Measurements from ENCODE around the gene CCDC88C.

Gene CCDC88C

GRCh38 chr14:91367173-91368171 is 50.1 kb downstream of the CCDC88C start:
- DNase-seq (ENCODE audit: low spot score), result peak; percentile 96

GRCh38 chr14:91366749-91367148 is 50.9 kb downstream of the CCDC88C start:
- no peak for DNase-seq (ENCODE audit: low spot score)

GRCh38 chr14:91365552-91365951 is 52.1 kb downstream of the CCDC88C start:
- DNase-seq (ENCODE audit: low spot score), result no peak

GRCh38 chr14:91364524-91365270 is 52.9 kb downstream of the CCDC88C start:
- no peak for DNase-seq (ENCODE audit: low spot score)

GRCh38 chr14:91363776-91364523 is 53.7 kb downstream of the CCDC88C start:
- peak; percentile 89 for DNase-seq (ENCODE audit: low spot score)

DNA sequence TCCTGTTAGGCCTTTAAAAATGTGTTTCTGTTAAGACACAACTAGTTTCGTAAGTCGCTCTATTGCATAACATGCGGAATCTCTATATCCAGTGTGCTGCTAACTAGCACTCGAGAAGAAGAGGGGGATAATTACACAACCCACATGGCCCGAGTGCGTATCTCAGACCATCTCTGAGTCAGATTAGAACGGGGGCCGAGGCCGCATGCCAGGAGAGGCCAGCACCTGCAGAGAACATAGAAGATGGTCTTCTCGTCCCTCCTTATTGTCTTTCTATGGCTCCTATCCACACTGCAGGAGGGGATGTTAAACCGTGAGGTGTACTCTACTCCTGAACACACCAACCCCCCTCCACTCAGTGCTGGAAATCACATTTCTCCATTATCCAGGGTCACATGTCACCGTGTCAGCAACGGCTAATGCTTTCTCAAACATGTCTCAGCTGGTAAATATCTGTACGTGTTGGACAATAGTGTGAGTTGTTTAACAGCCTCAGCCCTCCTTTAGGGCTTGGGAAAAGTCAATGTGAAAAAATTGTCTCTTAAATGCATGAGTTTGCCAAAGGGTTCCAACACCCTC is 56.3 kb downstream of the CCDC88C start:
- no peak for DNase-seq (ENCODE audit: low spot score)

- no peak for DNase-seq (ENCODE audit: low spot score)
Observed at GRCh38 chr14:91360490-91361232, 57.0 kb downstream of the CCDC88C start.

DNA sequence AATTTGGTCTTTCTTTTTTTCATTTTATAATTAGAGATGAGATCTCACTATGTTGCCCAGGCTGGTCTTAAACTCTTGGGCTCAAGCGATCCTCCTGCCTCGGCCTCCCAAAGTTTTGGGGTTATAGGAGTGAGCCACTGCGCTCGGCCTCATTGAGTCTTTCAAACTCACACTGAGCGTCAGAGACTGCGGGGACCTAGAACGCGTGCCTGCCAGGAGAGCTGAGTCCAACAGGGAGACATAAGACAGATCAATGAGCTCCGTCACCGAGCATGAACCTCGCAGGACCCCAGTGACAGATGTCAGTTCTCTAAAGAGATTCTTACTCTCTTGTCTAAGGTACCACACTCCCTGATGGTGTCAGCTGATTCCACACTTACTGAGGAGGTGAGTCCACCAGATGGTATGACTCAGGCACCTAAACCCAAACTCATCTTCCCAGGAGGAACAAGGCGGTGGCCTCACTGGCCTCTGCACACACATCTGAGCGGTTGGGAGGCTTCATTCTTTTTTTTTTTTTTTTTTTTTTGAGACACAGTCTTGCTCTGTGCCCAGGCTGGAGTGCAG is 58.9 kb downstream of the CCDC88C start:
- DNase-seq (ENCODE audit: low spot score), result no peak

DNA sequence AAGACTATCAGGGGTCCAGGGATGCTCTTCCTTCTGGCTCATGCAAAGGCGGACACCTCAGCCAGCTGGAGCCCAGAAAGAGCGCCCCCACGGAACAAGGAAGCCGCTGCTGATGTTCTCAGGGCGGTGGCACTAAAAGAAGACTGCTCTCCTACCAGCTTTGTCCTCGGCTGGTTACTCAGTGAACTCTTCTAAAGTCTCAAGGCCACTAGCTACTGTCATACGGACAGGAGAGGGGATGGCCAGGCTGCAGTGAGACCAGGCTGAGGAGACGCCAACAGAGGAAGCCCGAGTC is 59.6 kb downstream of the CCDC88C start:
- DNase-seq (ENCODE audit: low spot score), result no peak

DNA sequence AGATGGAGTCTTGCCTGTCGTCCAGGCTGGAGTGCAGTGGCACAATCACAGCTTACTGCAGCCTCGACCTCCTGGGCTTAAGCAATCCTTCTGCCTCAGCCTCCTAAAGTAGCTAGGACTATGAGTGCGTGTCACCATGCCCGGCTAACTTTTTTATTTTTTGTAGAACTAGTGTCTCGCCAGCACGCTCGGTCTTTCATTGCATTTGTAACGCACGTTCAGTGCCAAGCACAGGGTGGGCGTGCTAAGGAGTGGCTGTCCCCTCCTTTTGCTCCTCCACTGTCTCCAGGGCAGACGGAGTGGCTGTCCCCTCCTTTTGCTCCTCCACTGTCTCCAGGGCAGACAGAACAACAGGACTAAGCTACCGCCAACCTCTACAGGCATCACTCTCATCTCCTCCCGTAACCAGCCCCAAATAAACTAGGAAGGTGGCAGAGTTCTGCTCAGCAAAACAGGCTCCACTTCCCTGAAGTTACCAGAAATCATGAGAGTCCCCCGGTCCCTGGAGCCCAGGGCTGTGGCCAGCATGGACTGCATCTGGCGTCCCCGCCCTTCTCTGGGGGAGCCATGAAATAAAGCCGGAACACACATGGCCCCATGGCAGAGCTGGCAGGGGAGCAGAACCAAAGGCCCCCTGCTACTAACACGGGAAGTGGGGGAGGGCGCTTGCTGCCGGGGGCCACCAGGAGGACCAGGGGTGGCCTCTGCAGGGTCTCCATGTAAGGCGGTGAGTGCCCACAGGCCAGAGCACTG is 60.2 kb downstream of the CCDC88C start:
- DNase-seq (ENCODE audit: low spot score), result no peak

DNA sequence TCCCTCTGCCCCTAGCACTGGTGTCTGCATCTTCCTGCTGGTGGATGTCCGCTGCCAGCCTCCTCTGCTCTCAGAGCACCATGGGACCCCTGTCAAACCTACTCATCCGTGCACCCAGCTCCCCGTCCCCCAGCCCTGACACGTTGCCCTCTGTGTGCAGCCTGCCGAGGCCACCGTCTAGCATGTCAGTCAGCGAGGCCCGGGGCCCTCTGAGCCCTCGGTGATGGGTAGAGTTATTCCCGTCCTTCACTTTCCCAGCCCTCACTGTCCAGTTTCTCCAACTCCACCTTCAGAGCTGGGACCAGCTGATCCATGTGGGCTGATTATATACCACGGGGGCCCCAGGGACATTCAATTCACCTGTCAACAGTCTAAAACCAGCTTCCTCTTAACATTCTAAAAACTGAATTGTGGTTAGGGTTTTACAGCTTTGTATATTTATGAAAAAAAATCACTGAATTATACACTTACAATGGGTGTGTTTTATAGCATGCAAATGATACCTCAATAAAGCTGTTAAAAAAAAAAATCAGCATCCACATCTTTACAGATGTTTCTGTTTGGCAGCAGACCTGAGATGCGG is 61.3 kb downstream of the CCDC88C start:
- peak; percentile 69 for DNase-seq (ENCODE audit: low spot score)

GRCh38 chr14:91354979-91355685 is 62.5 kb downstream of the CCDC88C start:
- peak; percentile 78 for DNase-seq (ENCODE audit: low spot score)

DNA sequence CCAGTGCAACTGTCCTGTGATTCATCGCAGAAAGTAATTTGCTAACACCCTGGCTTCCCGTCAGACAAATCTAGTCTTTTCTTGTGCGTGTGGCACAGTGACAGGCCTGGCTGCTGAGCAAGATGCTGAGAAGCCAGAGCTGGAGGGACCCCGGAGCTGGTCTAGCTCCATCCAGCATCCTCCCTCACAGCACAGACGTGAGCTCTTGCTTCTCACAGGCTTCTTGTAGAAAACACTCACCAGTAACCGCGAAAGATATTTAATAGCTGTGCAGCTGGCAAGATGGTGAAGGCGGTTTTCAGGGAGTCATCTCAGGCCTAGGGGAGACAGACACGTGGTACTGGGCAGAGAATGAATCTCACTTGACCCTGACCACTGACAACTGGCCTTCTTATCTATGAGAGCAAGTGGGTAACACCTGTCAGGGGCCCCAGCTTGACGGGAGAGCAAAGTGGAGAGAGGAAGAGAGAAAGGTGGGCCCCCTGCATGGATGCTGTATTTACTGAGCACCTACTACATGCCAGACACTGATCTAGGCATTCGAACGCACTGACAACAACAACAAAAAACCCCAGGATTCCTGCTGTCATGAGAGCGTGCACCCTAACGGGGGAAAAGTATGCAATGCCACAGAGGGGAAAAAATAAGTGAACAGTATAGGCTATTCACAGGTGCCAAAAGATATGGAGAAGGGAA is 63.3 kb downstream of the CCDC88C start:
- no peak for DNase-seq (ENCODE audit: low spot score)

DNA sequence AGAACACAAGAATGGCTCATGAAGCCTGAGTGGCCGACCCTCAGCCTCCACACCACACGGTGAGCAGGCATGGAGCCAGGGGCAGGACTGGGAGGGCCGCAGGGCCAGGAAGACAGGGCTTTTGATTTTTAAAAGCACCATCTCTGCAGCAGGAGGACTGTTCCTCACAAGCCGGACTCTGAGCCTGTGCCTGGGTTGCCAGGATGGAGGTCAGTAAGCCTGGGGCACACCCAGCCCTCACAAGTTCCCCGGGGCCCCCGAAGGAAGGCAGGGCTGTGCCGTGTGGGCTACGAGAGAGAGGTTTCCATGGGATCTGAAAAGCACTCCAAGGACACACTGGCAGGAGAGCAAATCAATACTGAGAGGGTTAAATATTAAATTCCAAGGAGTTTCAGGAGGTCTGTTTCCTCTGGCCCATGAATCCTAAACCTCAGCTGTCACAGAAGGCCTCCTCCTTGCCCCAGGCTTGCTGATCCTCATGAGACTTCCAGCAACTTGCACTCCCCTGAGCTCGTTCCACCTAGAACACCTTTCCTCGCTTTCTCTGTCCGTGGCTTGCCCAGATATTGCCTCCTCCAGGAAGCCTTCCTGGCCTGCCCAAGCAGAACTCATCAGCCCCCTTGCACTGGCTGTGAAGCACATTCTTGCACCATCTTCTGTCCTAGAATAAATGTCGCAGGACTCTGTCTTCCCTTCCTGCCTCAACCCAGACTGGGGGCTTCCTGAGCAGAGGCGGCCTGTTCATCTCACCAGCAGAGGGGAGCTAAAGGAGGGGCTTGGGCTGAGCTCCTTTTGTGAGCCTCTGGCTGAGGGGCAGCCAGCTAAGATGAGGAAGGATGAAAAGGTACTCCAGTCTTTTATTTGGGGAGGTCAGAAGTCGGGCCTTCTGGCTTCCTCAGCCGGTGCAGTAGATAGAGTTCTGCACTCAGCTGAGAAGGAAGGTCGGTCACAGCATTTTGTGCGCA is 64.6 kb downstream of the CCDC88C start:
- no peak for DNase-seq (ENCODE audit: low spot score)

DNA sequence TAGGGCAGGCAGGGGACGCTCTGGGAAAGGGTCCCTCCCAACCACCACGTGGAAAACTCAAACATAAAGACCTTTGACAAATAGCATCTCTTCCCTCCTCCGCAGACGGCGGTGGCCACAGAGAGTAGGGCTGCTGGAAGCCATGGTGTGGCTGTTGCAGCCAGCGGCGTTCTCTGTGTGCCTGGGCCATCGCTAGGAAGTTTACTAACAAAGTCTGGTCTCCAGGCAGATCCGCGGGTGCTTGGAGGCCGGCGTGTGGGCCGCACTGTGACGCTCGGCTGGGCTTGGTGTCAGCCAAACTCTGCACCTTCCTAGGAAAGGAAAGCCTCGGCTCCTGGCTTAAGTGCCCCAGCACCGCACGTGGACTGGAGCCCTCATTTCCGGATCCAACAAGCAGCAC is 65.6 kb downstream of the CCDC88C start:
- DNase-seq (ENCODE audit: low spot score), result no peak

GRCh38 chr14:91351512-91351862 is 66.1 kb downstream of the CCDC88C start:
- DNase-seq (ENCODE audit: low spot score), result no peak

DNA sequence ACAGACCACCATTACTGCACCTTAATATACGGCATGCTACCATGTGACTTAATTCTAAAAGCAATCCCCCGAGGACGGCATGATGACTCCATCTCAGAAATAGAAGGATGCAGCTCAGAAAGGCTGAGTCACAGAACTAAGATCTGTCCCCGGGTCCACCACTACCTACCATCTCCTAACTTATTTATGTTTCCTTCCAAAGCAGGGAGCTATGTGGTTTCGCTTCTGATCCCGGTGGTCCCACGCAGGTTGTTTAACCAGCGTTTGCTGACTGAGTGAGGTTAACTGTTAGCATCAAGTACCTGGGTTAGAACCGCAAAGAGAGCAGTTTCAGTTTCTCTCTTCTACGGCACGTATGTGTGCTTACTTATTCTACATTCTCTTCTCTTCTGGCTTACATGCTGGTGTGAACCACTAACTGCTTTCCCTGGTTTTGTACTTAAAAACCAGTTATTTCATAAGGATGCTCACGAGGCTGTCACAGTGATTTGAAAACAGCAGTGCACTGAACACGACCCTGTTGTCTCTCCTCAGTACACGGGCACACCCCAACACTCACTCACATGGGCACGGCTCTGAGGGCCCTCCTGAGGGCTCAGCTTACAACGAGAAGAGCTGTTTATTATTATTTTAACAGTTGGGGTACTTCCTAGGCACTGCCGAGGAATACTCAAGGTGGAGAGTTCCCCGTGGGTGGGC is 66.7 kb downstream of the CCDC88C start:
- peak; percentile 76 for DNase-seq (ENCODE audit: low spot score)

Measured in NAMALWA (cell line).